HK-2 (cell line): Measurements from ENCODE around the gene MID1.

Source experiments
- DNase-seq: peaks from one replicate; pipeline ENCODE4 v3.0.0-alpha.2; 2018; ENCODE audit not compliant: unreplicated experiment

Gene MID1

GRCh38 chrX:10492250-10492649 lies 128.1 kb downstream of the MID1 start:
- DNase-seq, result no peak

- no peak for DNase-seq
These were observed 134.0 kb downstream of the MID1 start for GRCh38 chrX:10486373-10486772.

GRCh38 chrX:10485326-10485725 lies 135.1 kb downstream of the MID1 start:
- DNase-seq, result no peak

- no peak for DNase-seq
These were observed 135.6 kb downstream of the MID1 start for GRCh38 chrX:10484683-10485247.

GRCh38 chrX:10483191-10483831 lies 137.1 kb downstream of the MID1 start:
- DNase-seq, result no peak

GRCh38 chrX:10482708-10483107 lies 137.7 kb downstream of the MID1 start:
- DNase-seq, result no peak

DNA sequence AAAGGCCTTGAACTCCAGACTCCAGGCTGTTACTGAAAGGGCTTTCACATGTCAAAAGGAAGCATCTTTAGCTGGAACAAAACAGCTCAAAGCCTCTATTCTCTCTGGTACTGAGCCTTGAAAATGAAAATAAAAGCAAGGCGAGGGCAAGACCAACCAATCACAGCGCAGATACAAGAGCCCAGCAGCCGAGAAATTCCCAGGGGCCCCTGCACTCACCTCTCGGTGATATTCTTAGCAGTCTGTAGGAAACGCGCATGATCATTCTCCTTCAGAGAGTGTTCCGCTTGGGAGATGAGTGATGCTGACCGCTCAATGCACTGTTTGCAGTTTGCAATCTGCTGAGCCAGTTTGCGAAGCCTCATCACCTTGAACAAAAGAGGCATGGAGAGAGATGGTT lies 138.1 kb downstream of the MID1 start:
- no peak for DNase-seq

DNA sequence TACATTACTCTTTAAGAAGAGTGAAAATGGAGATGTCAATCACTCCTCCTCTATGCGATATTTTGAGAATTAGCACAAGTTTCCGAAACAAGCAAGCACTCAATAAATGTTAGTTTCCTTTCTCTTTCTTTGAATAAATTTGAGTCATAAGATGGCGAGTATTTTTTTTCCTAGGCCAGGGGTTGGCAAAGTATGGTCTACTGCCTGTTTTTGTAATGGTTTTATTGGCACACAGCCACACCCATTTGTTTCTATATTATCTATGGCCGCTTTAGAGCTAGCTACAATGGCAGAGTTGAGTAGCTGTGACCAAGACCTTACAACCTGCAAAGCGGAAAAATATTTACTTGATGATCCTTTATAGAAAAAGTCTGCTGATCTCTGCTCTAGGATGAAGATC lies 139.5 kb downstream of the MID1 start:
- no peak for DNase-seq

DNA sequence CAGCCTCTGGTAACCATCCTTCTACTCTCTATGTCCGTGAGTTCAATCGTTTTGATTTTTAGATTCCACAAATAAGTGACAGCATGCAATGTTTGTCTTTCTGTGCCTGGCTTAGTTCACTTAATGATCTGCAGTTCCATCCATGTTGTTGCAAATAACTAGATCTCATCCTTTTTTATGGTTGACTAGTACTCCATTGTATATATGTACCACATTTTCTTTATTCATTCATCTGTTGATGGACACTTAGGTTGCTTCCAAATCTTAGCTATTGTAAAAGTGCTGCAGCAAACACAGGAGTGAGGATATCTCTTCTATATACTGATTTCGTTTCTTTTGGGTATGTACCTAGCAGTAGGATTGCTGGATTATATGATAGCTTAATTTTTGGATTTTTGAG lies 140.9 kb downstream of the MID1 start:
- DNase-seq, result no peak

DNA sequence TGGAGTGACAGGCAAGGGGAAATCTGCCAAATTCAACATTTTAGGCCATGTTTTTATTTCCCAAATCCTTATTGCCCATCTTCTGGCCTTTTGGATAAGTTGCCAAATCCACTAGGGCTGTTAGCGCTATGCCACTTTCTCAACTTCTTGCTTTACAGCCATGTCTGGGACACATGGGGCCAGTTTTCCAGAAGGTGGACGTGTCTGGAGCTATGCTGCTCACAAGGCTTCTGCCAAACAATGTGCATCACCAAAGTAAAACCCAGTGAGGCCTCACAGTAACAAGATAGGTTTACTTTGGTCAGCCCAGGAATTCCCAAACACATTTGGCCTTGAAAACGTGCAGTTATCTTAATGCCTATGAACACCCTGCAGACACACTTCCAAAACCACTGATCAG lies 142.9 kb downstream of the MID1 start:
- DNase-seq, result no peak

GRCh38 chrX:10474913-10475568 lies 145.3 kb downstream of the MID1 start:
- no peak for DNase-seq

DNA sequence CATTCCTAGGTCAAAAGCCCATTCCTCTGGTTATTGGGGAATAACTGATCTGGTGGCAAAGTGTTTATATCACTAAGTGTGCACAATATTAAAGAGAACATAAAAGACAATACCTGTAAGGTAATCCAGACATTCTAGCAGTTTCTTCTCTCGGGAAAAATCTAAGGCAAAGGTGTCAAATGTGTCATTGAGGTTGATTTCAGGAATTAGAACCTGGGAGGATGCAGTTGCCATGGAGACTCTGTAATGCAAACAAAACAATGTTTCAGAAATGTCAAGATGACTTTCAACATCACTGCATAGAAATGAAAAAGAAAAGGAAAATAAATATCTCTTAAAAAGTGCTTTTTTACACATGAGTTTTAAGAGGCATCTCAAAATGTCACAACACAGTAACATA lies 145.9 kb downstream of the MID1 start:
- no peak for DNase-seq

DNA sequence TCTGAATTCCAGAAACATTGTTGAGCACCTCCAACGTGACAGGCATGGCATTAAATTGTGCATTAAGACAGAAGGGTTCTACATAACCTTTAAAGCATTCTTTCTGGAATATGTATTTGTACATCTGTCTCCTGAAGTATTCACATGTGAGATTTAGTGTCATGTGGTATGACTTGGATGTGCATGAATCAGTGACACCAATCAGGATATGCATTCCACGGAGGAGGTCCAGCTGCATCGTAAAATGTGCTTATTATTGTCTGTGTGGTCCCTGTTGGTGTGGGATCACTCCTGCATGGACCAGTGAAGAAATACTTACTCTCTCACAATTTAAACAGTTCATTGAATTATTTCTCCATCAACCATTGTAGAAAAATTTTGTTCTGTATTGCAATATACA lies 149.0 kb downstream of the MID1 start:
- DNase-seq, result no peak

- DNase-seq, result no peak
These were observed 150.4 kb downstream of the MID1 start for GRCh38 chrX:10470009-10470408.

DNA sequence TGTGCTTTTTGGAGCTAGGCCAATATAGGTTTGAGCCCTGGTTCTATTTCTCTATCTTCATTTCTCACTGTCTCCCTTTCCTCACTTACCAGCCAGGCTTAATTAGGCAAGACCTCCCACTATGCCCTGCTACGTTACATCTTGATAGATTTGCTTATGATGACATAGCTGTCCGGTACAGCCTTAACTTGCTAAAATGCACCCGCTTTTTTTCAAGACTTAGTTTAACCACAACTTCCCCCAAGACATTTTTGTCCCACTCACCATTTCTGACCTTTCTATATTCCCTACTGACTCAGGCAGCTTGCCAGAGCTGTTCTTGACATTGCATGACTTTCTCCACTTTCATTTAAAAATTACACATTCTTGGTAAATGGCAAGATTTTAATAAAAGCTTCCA lies 152.6 kb downstream of the MID1 start:
- DNase-seq, result no peak

DNA sequence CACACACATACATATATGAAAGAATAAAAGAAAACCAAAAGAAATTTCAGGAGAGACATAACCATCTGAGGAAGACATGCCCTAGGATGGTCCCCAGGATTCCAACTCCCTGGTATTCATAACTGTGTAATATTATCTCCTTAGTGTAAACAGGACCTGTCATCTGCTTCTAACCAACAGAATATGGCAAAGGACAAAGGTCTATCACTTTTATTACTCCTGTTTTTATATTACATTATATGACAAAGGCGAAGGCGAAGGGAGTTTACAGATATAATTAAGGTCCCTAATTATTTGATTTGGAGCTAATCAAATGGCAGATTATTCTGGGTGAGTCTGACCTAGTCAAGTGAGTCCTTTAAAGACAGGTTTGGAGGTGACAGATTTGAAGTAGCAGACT lies 155.1 kb downstream of the MID1 start:
- no peak for DNase-seq

DNA sequence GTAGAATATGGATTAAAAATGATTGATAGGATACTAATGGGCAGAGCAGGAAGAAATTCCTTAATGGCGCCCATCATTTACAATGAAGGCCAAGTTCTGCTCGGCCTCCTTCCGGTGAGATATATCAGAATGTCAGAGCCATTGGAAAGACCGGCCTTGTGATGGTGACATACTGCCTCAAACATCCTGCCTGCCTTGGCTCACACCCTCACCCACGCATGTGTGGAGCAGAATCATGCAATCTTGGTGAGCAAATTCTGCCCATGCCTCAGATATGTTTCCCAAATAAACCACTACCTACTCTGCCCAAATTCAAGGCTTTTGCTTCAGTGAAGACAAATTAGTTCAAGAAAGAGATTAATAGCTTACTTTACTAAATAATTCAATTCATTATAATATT lies 163.3 kb downstream of the MID1 start:
- DNase-seq, result no peak

- no peak for DNase-seq
These were observed 166.4 kb downstream of the MID1 start for GRCh38 chrX:10453945-10454344.

- no peak for DNase-seq
These were observed 169.4 kb downstream of the MID1 start for GRCh38 chrX:10450959-10451355.

- DNase-seq, result no peak
These were observed 170.0 kb downstream of the MID1 start for GRCh38 chrX:10450229-10450958.

GRCh38 chrX:10447564-10448214 lies 172.7 kb downstream of the MID1 start:
- no peak for DNase-seq

DNA sequence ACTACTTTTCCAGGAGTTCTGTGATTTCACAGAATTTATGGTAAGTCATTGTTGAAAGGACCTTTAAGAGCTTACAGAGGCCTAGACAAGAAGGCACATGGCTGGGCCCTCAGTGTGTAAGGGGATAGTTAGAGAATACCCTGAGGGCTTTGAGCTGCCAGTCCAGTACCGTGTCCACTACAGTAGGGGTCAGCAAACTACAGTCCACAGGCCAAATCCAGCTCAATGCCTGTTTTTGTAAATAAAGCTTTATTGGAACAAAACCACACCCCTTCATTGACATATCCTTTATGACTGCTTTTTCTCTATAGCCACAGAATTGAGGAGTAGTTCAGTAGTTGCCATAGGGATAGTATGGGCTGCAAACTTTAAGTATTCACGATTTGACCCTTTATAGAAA lies 176.2 kb downstream of the MID1 start:
- peak; percentile 4 for DNase-seq
